ENCODE results near the gene AGTPBP1.
A peak's percentile ranks its signal among the peaks of the same experiment; 100 is the strongest.
"Not testable (repeated sequence)": the region's sequence is repeated elsewhere in the genome, so short reads cannot be mapped to it uniquely, and the experiment has no call there.

The AGTPBP1 gene

DNA sequence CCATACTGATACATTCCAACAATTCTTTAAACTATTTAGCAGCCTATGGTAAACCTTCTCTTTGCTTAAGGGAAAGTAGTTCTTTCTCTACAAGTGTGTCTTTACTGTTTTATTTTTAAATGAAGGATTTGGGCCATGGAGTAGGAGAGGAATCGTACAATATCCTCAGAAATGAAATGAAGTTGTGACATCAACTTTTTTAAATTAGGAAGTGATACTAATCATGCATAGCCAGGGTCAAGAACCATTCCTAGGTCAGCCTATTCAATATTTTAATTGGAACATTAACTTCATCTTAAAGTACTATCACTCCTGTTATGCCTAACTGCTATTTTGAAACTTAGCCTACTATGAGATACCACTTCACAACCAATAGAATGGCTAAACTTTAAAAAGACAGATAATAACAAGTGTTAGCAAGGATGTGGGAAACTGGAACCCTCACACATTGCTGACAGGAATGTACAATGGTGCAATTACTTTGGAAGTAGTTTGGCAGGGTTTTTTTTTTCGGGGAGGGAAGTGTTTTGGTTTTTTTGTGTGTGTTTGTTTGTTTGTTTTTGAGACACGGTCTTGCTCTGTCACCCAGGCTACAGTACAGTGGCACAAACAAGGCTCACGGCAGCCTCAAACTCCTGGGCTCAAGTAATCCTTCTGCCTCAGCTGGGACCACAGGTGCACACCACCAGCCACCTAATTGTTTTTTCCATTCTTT, 10.7 kb downstream of the AGTPBP1 start:
- H3K27ac ChIP-seq = peak overlapping the region in 5 of 11 experiments; percentile 29 to 66 (median 43); a peak in 9 of 22 replicates
- no peak overlapping the region; a peak in 1 of 22 replicates for H3K9ac ChIP-seq
- TF ChIP-seq Cebpa-rat (IDR thresholded peaks at IDR 0.05) = no peak
- peaks cover 0 to 24% (median 12%) of the 10 kb centered on the region in 11 experiments; a peak in 11 of 22 replicates for H3K36me3 ChIP-seq
- H3K27me3 ChIP-seq = no peaks in the 10 kb centered on the region
- peaks cover 0 to 90% (median 10%) of the 10 kb centered on the region in 10 experiments; a peak in 12 of 20 replicates for H3K4me1 ChIP-seq
- peak overlapping the region in 5 of 11 experiments; percentile 30 to 75 (median 53); a peak in 9 of 22 replicates for H3K4me2 ChIP-seq
- no peak overlapping the region for H3K4me3 ChIP-seq
- peaks cover 0 to 53% (median 25%) of the 10 kb centered on the region in 11 experiments; a peak in 14 of 22 replicates for H4K20me1 ChIP-seq
- peaks cover 0 to 62% (median 35%) of the 10 kb centered on the region in 11 experiments; a peak in 19 of 22 replicates for H3K9me3 ChIP-seq (replicated peaks in 1 of 11)

- TF ChIP-seq Cebpa-rat (IDR thresholded peaks at IDR 0.05) = peak in 3 of 11 experiments; percentile 7 to 26 (median 14); a peak in 2 of 22 replicates
- peaks cover 0 to 31% (median 15%) of the 10 kb centered on the region in 11 experiments; a peak in 14 of 22 replicates for H3K36me3 ChIP-seq
- H3K4me2 ChIP-seq = peak overlapping the region in 6 of 11 experiments; percentile 4 to 75 (median 52); a peak in 11 of 22 replicates
- H4K20me1 ChIP-seq = peaks cover 0 to 65% (median 25%) of the 10 kb centered on the region in 11 experiments; a peak in 14 of 22 replicates
- H3K27ac ChIP-seq = peak overlapping the region in 6 of 11 experiments; percentile 10 to 66 (median 50); a peak in 10 of 22 replicates
- peak overlapping the region in 1 of 11 experiments; percentile 25; a peak in 2 of 22 replicates for H3K9ac ChIP-seq
- H3K9me3 ChIP-seq (replicated peaks in 1 of 11) = peaks cover 0 to 68% (median 42%) of the 10 kb centered on the region in 11 experiments; a peak in 19 of 22 replicates
- peaks cover 0 to 93% (median 10%) of the 10 kb centered on the region in 10 experiments; a peak in 12 of 20 replicates for H3K4me1 ChIP-seq
- H3K27me3 ChIP-seq = no peaks in the 10 kb centered on the region
- H3K4me3 ChIP-seq = no peak overlapping the region
These were observed 11.9 kb downstream of the AGTPBP1 start for GRCh38 chr9:85729882-85730281.

GRCh38 chr9:85727500-85727899, 14.3 kb downstream of the AGTPBP1 start:
- Histone ChIP-seq H3K9me3 (replicated peaks in 1 of 11) (peaks cover 10 to 68% (median 48%) of the 10 kb centered on the region in 11 experiments), H3K27ac (peak overlapping the region in 2 of 11 experiments; percentile 17 to 55; a peak in 3 of 22 replicates), H3K36me3 (peaks cover 17 to 42% (median 26%) of the 10 kb centered on the region in 11 experiments), H3K4me2 (peak overlapping the region in 3 of 11 experiments; percentile 20 to 71 (median 70); a peak in 4 of 22 replicates), H4K20me1 (peaks cover 0 to 76% (median 25%) of the 10 kb centered on the region in 11 experiments; a peak in 14 of 22 replicates), H3K4me1 (peaks cover 0 to 69% (median 10%) of the 10 kb centered on the region in 10 experiments; a peak in 12 of 20 replicates), H3K9ac (peak overlapping the region in 1 of 11 experiments; percentile 39; a peak in 1 of 22 replicates), H3K4me3 (no peak overlapping the region), H3K27me3 (no peaks in the 10 kb centered on the region)
- TF ChIP-seq Cebpa-rat (IDR thresholded peaks at IDR 0.05) = no peak

- Histone ChIP-seq H3K4me1 (peaks cover 0 to 62% (median 10%) of the 10 kb centered on the region in 10 experiments; a peak in 12 of 20 replicates), H4K20me1 (peaks cover 0 to 76% (median 25%) of the 10 kb centered on the region in 11 experiments; a peak in 14 of 22 replicates), H3K4me3 (no peak overlapping the region), H3K27ac (0 out of 22 replicates have a peak overlapping the region, but pooled peaks of 1 of the 11 experiments have one; percentile 2), H3K36me3 (peaks cover 23 to 48% (median 32%) of the 10 kb centered on the region in 11 experiments), H3K27me3 (no peaks in the 10 kb centered on the region), H3K9ac (no peak overlapping the region), H3K9me3 (replicated peaks in 1 of 11) (peaks cover 13 to 67% (median 49%) of the 10 kb centered on the region in 11 experiments), H3K4me2 (peak overlapping the region in 2 of 11 experiments; percentile 70 to 71; a peak in 2 of 22 replicates)
- no peak for TF ChIP-seq Cebpa-rat (IDR thresholded peaks at IDR 0.05)
These were observed 15.0 kb downstream of the AGTPBP1 start for GRCh38 chr9:85726737-85727136.

- TF ChIP-seq Cebpa-rat (IDR thresholded peaks at IDR 0.05) = no peak
- no peak overlapping the region for H3K27ac ChIP-seq
- H3K4me2 ChIP-seq = no peak overlapping the region
- no peaks in the 10 kb centered on the region for H3K27me3 ChIP-seq
- H3K4me3 ChIP-seq = no peak overlapping the region
- no peak overlapping the region for H3K9ac ChIP-seq
- H4K20me1 ChIP-seq = peaks cover 0 to 45% (median 12%) of the 10 kb centered on the region in 11 experiments; a peak in 11 of 22 replicates
- peaks cover 0 to 40% (median 0%) of the 10 kb centered on the region in 10 experiments; a peak in 6 of 20 replicates for H3K4me1 ChIP-seq
- peaks cover 23 to 41% (median 32%) of the 10 kb centered on the region in 11 experiments for H3K36me3 ChIP-seq
- H3K9me3 ChIP-seq (replicated peaks in 1 of 11) = peaks cover 24 to 76% (median 65%) of the 10 kb centered on the region in 11 experiments
These were observed 18.5 kb downstream of the AGTPBP1 start for GRCh38 chr9:85723215-85723614.

- not testable (repeated sequence) for H3K4me3 ChIP-seq, H3K27me3 ChIP-seq, H3K4me2 ChIP-seq, H3K27ac ChIP-seq, H3K9ac ChIP-seq
- Histone ChIP-seq H3K36me3 (peaks cover 21 to 29% (median 25%) of the 10 kb centered on the region in 11 experiments), H3K9me3 (replicated peaks in 1 of 11) (peaks cover 24 to 63% (median 47%) of the 10 kb centered on the region in 11 experiments), H3K4me1 (peaks cover under 1 to 48% (median 28%) of the 10 kb centered on the region in 10 experiments; a peak in 18 of 20 replicates), H4K20me1 (peaks cover 0 to 22% (median 4%) of the 10 kb centered on the region in 11 experiments; a peak in 6 of 22 replicates)
These were observed 22.3 kb downstream of the AGTPBP1 start for GRCh38 chr9:85719411-85719810.

DNA sequence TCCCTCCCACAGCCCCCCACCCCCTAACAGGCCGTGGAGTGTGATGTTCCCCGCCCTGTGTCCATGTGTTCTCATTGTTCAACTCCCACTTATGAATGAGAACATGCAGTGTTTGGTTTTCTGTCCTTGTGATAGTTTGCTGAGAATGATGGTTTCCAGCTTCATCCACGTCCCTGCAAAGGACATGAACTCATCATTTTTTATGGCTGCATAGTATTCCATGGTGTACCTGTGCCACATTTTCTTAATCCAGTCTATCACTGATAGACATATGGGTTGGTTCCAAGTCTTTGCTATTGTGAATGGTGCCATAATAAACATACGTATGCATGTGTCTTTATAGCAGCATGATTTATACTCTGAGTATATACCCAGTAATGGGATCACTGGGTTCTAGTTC, 23.9 kb downstream of the AGTPBP1 start:
- H3K27ac ChIP-seq, H3K4me3 ChIP-seq, H3K9ac ChIP-seq, H3K27me3 ChIP-seq: not testable (repeated sequence)
- peaks cover 0 to 13% (median 3%) of the 10 kb centered on the region in 11 experiments; a peak in 5 of 22 replicates for H4K20me1 ChIP-seq
- H3K4me1 ChIP-seq = peaks cover 9 to 64% (median 35%) of the 10 kb centered on the region in 10 experiments; a peak in 19 of 20 replicates
- H3K36me3 ChIP-seq = peaks cover 8 to 18% (median 10%) of the 10 kb centered on the region in 11 experiments
- H3K9me3 ChIP-seq (replicated peaks in 1 of 11) = peaks cover 16 to 47% (median 31%) of the 10 kb centered on the region in 11 experiments; a peak in 21 of 22 replicates
- peak overlapping the region in 3 of 11 experiments; percentile 81 to 91 (median 90); a peak in 4 of 22 replicates for H3K4me2 ChIP-seq

GRCh38 chr9:85717220-85717619, 24.5 kb downstream of the AGTPBP1 start:
- Histone ChIP-seq H3K4me3 (peak overlapping the region in 2 of 10 experiments; percentile 10 to 19; a peak in 2 of 20 replicates), H4K20me1 (peaks cover 0 to 13% (median 3%) of the 10 kb centered on the region in 11 experiments; a peak in 5 of 22 replicates), H3K4me2 (peak overlapping the region in 8 of 11 experiments; percentile 46 to 91 (median 78); a peak in 13 of 22 replicates), H3K36me3 (peaks cover 2 to 15% (median 4%) of the 10 kb centered on the region in 11 experiments; a peak in 20 of 22 replicates), H3K9ac (peak overlapping the region in 5 of 11 experiments; percentile 44 to 71 (median 68); a peak in 6 of 22 replicates), H3K27me3 (no peaks in the 10 kb centered on the region), H3K27ac (peak overlapping the region in 7 of 11 experiments; percentile 52 to 90 (median 85); a peak in 12 of 22 replicates), H3K4me1 (peaks cover 9 to 64% (median 35%) of the 10 kb centered on the region in 10 experiments; a peak in 19 of 20 replicates), H3K9me3 (replicated peaks in 1 of 11) (peaks cover 10 to 41% (median 25%) of the 10 kb centered on the region in 11 experiments; a peak in 20 of 22 replicates)
- no peak for TF ChIP-seq Cebpa-rat (IDR thresholded peaks at IDR 0.05)
